ENCODE results near the gene CADM1.

GRCh38 chr11:115345840-115346239, 158.4 kb downstream of the CADM1 start:
- TF ChIP-seq CTCF (IDR thresholded peaks at IDR 0.05) = no peak
- TF ChIP-seq POLR2A (IDR thresholded peaks at IDR 0.05) = no peak
- TF ChIP-seq POLR2AphosphoS5 (IDR thresholded peaks at IDR 0.05) = no peak

Data from prostate gland (tissue), 2 donors.